HEK293T (cell line): Measurements from ENCODE around the gene HOXB3.

Source experiments
- CTCF ChIA-PET: fragments of 350-600 bp; formaldehyde crosslinking; extraction: SDS; loops from one replicate; lab custom pipeline; 2021; ENCODE audit warnings: antibody characterized with exemption, inconsistent platforms; lab: Yijun Ruan, JAX
- POLR2A ChIA-PET: fragments of 350-600 bp; formaldehyde crosslinking; extraction: SDS; loops from one replicate; lab custom pipeline; 2020; ENCODE audit warnings: antibody characterized with exemption, inconsistent platforms; lab: Yijun Ruan, JAX
- DNase-seq: peaks from one replicate; pipeline ENCODE4 v3.0.0; 2012; ENCODE audit warnings: mixed read lengths; ENCODE audit errors: extremely low spot score
- ELF4 ChIP-seq: fragments of 450-650 bp; IDR thresholded peaks from 2 replicates; pipeline ENCODE4 v1.6.1; 2017; ENCODE audit warnings: antibody characterized with exemption
- FOXA1 ChIP-seq: fragments of 450-650 bp; IDR thresholded peaks from 2 replicates; pipeline ENCODE4 v1.6.1; 2016; ENCODE audit warnings: mild to moderate bottlenecking
- FOXM1 ChIP-seq: fragments of 450-650 bp; IDR thresholded peaks from 2 replicates; pipeline ENCODE4 v1.6.1; 2017; ENCODE audit warnings: mild to moderate bottlenecking, borderline replicate concordance
- HDGF ChIP-seq: fragments of 450-650 bp; IDR thresholded peaks from 2 replicates; pipeline ENCODE4 v1.6.1; 2017; ENCODE audit warnings: antibody characterized with exemption, borderline replicate concordance
- SP1 ChIP-seq: fragments of 450-650 bp; IDR thresholded peaks from 2 replicates; pipeline ENCODE4 v1.6.1; 2017
- SUZ12 ChIP-seq: fragments of 450-650 bp; IDR thresholded peaks from 2 replicates; pipeline ENCODE4 v1.6.1; 2016; ENCODE audit warnings: mild to moderate bottlenecking
- ZNF384 ChIP-seq: fragments of 450-650 bp; IDR thresholded peaks from 2 replicates; pipeline ENCODE4 v1.6.1; 2016

Gene HOXB3

GRCh38 chr17:48499248-48499647 is 90.8 kb downstream of the HOXB3 start:
- no peak for DNase-seq
- ChIA-PET CTCF (interaction anchor here (0.6 to 1.2 kb wide), 2 partner anchors 12 to 75 kb away, joined by 3 to 4 read pairs; no protein-coding TSS in a partner anchor), POLR2A (interaction anchor here (0.6 to 1.0 kb wide), 2 partner anchors 71 to 399 kb away, joined by 3 to 4 read pairs; no protein-coding TSS in a partner anchor)
- TF ChIP-seq HDGF (no peak), FOXM1 (no peak), ELF4 (no peak), SP1 (no peak), SUZ12 (no peak), ZNF384 (no peak; the same call in 1 of the 2 replicates), FOXA1 (no peak)
